Femur (tissue), 1 donor: ENCODE measurements around the gene PRRX1.

Experiments
- DNase-seq: peaks from one replicate; pipeline ENCODE4 v3.0.0-alpha.2; 2017

PRRX1 gene

GRCh38 chr1:170664828-170665612 is 1.1 kb downstream of the PRRX1 start:
- peak; percentile 56 for DNase-seq

GRCh38 chr1:170665629-170666028 is 1.7 kb downstream of the PRRX1 start:
- peak; percentile 39 for DNase-seq

GRCh38 chr1:170666541-170667254 is 2.8 kb downstream of the PRRX1 start:
- DNase-seq, result peak; percentile 56

- DNase-seq, result peak; percentile 45
Measured at GRCh38 chr1:170668209-170669106, 4.5 kb downstream of the PRRX1 start.

- peak; percentile 29 for DNase-seq
Measured at GRCh38 chr1:170669107-170669445, 5.1 kb downstream of the PRRX1 start.

- DNase-seq, result no peak
Measured at GRCh38 chr1:170669586-170670530, 5.9 kb downstream of the PRRX1 start.

- peak; percentile 86 for DNase-seq
Measured at GRCh38 chr1:170670802-170671628, 7.1 kb downstream of the PRRX1 start.

GRCh38 chr1:170671629-170671963 is 7.7 kb downstream of the PRRX1 start:
- DNase-seq, result no peak

GRCh38 chr1:170672316-170672715 is 8.4 kb downstream of the PRRX1 start:
- DNase-seq, result no peak

GRCh38 chr1:170674239-170674638 is 10.3 kb downstream of the PRRX1 start:
- DNase-seq, result peak; percentile 22

GRCh38 chr1:170674986-170675385 is 11.1 kb downstream of the PRRX1 start:
- no peak for DNase-seq

- DNase-seq, result no peak
Measured at GRCh38 chr1:170675865-170676264, 11.9 kb downstream of the PRRX1 start.

- no peak for DNase-seq
Measured at GRCh38 chr1:170676628-170677027, 12.7 kb downstream of the PRRX1 start.

GRCh38 chr1:170678027-170678600 is 14.2 kb downstream of the PRRX1 start:
- DNase-seq, result peak; percentile 34

- no peak for DNase-seq
Measured at GRCh38 chr1:170680428-170680827, 16.5 kb downstream of the PRRX1 start.

- no peak for DNase-seq
Measured at GRCh38 chr1:170682169-170682568, 18.2 kb downstream of the PRRX1 start.

- DNase-seq, result no peak
Measured at GRCh38 chr1:170682809-170683208, 18.9 kb downstream of the PRRX1 start.

- DNase-seq, result no peak
Measured at GRCh38 chr1:170685166-170685565, 21.2 kb downstream of the PRRX1 start.

- DNase-seq, result no peak
Measured at GRCh38 chr1:170686291-170686690, 22.4 kb downstream of the PRRX1 start.

GRCh38 chr1:170687621-170688020 is 23.7 kb downstream of the PRRX1 start:
- DNase-seq, result no peak

GRCh38 chr1:170691258-170691657 is 27.3 kb downstream of the PRRX1 start:
- DNase-seq, result no peak
